Natural killer cell (primary cell): ENCODE measurements around the gene GLP2R. TPM values are rescaled to one million over a fixed set of nuclear protein-coding genes. Genes with fewer than 3 reads are reported as not detected.
"Not testable (repeated sequence)": the region's sequence is repeated elsewhere in the genome, so short reads cannot be mapped to it uniquely, and the experiment has no call there.

Experiments used
- ATAC-seq, 3 donors: fragments of 150-1000 bp in 2 of 3; fragments of 200-7000 bp in 1 of 3; cut with Tn5 transposase; 1 replicate in 1 of 3; 2 replicates in 2 of 3; pipeline ENCODE4 v1.10.0; 2021; ENCODE audit warnings: mild to moderate bottlenecking in 2 of 3, moderate library complexity in 2 of 3
- DNase-seq, 2 donors: peaks; one replicate each; pipeline versions ENCODE4 v3.0.0 to v3.0.0-alpha.2; 2013 to 2021; ENCODE audit warnings: mixed read lengths in 1 of 2
- H3K27ac ChIP-seq: one replicate; pipeline ENCODE4 v1.5.1; 2013; ENCODE audit warnings: mild to moderate bottlenecking, low read length
- H3K27me3 ChIP-seq: one replicate; pipeline ENCODE4 v1.6.1; 2013; ENCODE audit warnings: low read length; ENCODE audit not compliant: control insufficient read depth, insufficient read depth
- H3K36me3 ChIP-seq: one replicate; pipeline ENCODE4 v1.6.1; 2013; ENCODE audit warnings: low read length; ENCODE audit not compliant: control insufficient read depth, insufficient read depth
- H3K4me1 ChIP-seq: one replicate; pipeline ENCODE4 v1.6.1; 2013; ENCODE audit warnings: low read length; ENCODE audit not compliant: control insufficient read depth, insufficient read depth
- H3K4me3 ChIP-seq: one replicate; pipeline ENCODE4 v1.5.1; 2013; ENCODE audit warnings: low read length
- H3K9me3 ChIP-seq: one replicate; pipeline ENCODE4 v1.6.1; 2013; ENCODE audit warnings: low read length; ENCODE audit not compliant: control insufficient read depth, insufficient read depth
- H3K27ac Mint-ChIP-seq, 2 donors: one replicate each; pipeline ENCODE4 v1.8.0; 2022; ENCODE audit warnings: mild to moderate bottlenecking in 2 of 2, mixed read lengths in 2 of 2, moderate library complexity in 1 of 2
- H3K27me3 Mint-ChIP-seq, 2 donors: one replicate each; pipeline ENCODE4 v1.8.0; 2022; ENCODE audit warnings: low read depth in 2 of 2, mixed read lengths in 2 of 2
- H3K36me3 Mint-ChIP-seq: one replicate; pipeline ENCODE4 v1.8.0; 2022; ENCODE audit warnings: mixed read lengths
- H3K4me1 Mint-ChIP-seq, 2 donors: one replicate each; pipeline ENCODE4 v1.8.0; 2022; ENCODE audit warnings: mixed read lengths in 2 of 2
- H3K4me3 Mint-ChIP-seq: one replicate; pipeline ENCODE4 v1.8.0; 2022; ENCODE audit warnings: mild to moderate bottlenecking, moderate library complexity, mixed read lengths
- H3K9me3 Mint-ChIP-seq, 2 donors: one replicate each; pipeline ENCODE4 v1.8.0; 2022; ENCODE audit warnings: mixed read lengths in 2 of 2
- CTCF ChIP-seq: fragments of 200-600 bp; IDR thresholded peaks from one replicate; pipeline ENCODE4 v1.8.0; 2022; ENCODE audit warnings: antibody characterized with exemption
- WGBS: methylation state at CpG from one replicate; pipeline ENCODE4 v1.1.7; 2013; ENCODE audit warnings: missing lambda C conversion rate; ENCODE audit not compliant: insufficient coverage; 5-methylcytosine and 5-hydroxymethylcytosine counted together
- intact Hi-C: fragments of 100-400 bp; cut with micrococcal nuclease; formaldehyde crosslinking; loops from one replicate; pipeline ENCODE4 v1.14.2; 2022
- total RNA-seq, 4 donors: library from RNA; stranded (reverse); fragments of 120-200 nt in 1 of 4; gene quantifications; one replicate each; pipeline versions ENCODE4 v1.2.3 to v1.2.4, GENCODE V29; 2013 to 2022

The GLP2R gene
- total RNA-seq, 3 donors from 2014 or later (not counting 1 experiment from before 2014, with no cell fraction given) = not detected

- Mint-ChIP-seq H3K36me3 (no peaks in the 10 kb centered on the region), H3K27ac (no peak overlapping the region), H3K27me3 (peaks cover 14 to 34% of the 10 kb centered on the region in 2 donors), H3K4me1 (no peaks in the 10 kb centered on the region), H3K9me3 (no peaks in the 10 kb centered on the region), H3K4me3 (no peak overlapping the region)
- intact Hi-C loops = no loop called here
- DNase-seq (no peak), ATAC-seq (no peak)
- 87% methylated on average over 4 of the region's 4 CpGs for WGBS
- no peaks in the 10 kb centered on the region for H3K36me3 ChIP-seq
- H3K9me3 ChIP-seq = no peaks in the 10 kb centered on the region
- TF ChIP-seq CTCF = no peak
- H3K27ac ChIP-seq = no peak overlapping the region
- no peak overlapping the region for H3K4me3 ChIP-seq
- H3K27me3 ChIP-seq = no peaks in the 10 kb centered on the region
- H3K4me1 ChIP-seq = no peaks in the 10 kb centered on the region
Observed at GRCh38 chr17:9783050-9783449, 42.7 kb upstream of the GLP2R start.

- peaks cover 14 to 34% of the 10 kb centered on the region in 2 donors for H3K27me3 Mint-ChIP-seq
- H3K36me3 ChIP-seq, H3K4me1 ChIP-seq, H3K27ac Mint-ChIP-seq, H3K27me3 ChIP-seq, H3K4me3 Mint-ChIP-seq, DNase-seq, H3K9me3 ChIP-seq, H3K4me3 ChIP-seq, H3K36me3 Mint-ChIP-seq, intact Hi-C loops, H3K4me1 Mint-ChIP-seq, H3K27ac ChIP-seq, ATAC-seq, H3K9me3 Mint-ChIP-seq: not testable (repeated sequence)
- 97% methylated on average over 4 of the region's 5 CpGs for WGBS
Observed at GRCh38 chr17:9783465-9783864, 42.3 kb upstream of the GLP2R start.

- Mint-ChIP-seq H3K27ac (no peak overlapping the region), H3K4me1 (no peaks in the 10 kb centered on the region), H3K27me3 (peaks cover 14 to 34% of the 10 kb centered on the region in 2 donors), H3K4me3 (no peak overlapping the region), H3K9me3 (no peaks in the 10 kb centered on the region), H3K36me3 (no peaks in the 10 kb centered on the region)
- Histone ChIP-seq H3K4me3 (no peak overlapping the region), H3K27me3 (no peaks in the 10 kb centered on the region), H3K9me3 (no peaks in the 10 kb centered on the region), H3K27ac (no peak overlapping the region), H3K4me1 (no peaks in the 10 kb centered on the region), H3K36me3 (no peaks in the 10 kb centered on the region)
- WGBS = 85% methylated on average over 2 of the region's 2 CpGs
- ATAC-seq = no peak
- no peak for TF ChIP-seq CTCF
- DNase-seq = no peak
- intact Hi-C loops = no loop called here
Observed at GRCh38 chr17:9784544-9784943, 41.2 kb upstream of the GLP2R start.

GRCh38 chr17:9788601-9789000, 37.1 kb upstream of the GLP2R start:
- no peak for TF ChIP-seq CTCF
- no peak overlapping the region for H3K27ac ChIP-seq
- intact Hi-C loops = no loop called here
- no peaks in the 10 kb centered on the region for H3K9me3 Mint-ChIP-seq
- no peak overlapping the region for H3K4me3 ChIP-seq
- no peak for ATAC-seq
- 88% methylated on average over 7 of the region's 8 CpGs for WGBS
- H3K9me3 ChIP-seq = no peaks in the 10 kb centered on the region
- H3K36me3 ChIP-seq = no peaks in the 10 kb centered on the region
- no peaks in the 10 kb centered on the region for H3K36me3 Mint-ChIP-seq
- no peak overlapping the region for H3K4me3 Mint-ChIP-seq
- no peaks in the 10 kb centered on the region for H3K4me1 Mint-ChIP-seq
- no peaks in the 10 kb centered on the region for H3K27me3 ChIP-seq
- no peak overlapping the region for H3K27ac Mint-ChIP-seq
- peaks cover 0 to 9% of the 10 kb centered on the region in 2 donors for H3K27me3 Mint-ChIP-seq
- no peaks in the 10 kb centered on the region for H3K4me1 ChIP-seq
- no peak for DNase-seq
